WTC11 (cell line): ENCODE measurements around the gene PDSS2. TPM values are rescaled to one million over a fixed set of nuclear protein-coding genes. Genes with fewer than 3 reads are reported as not detected.

Experiments used
- ATAC-seq: fragments of 200-7000 bp; cut with Tn5 transposase; 2 replicates; pipeline ENCODE4 v1.10.0; 2021; ENCODE audit warnings: mild to moderate bottlenecking, moderate library complexity
- CTCF ChIA-PET: fragments of 300-600 bp; sonication (Branson Sonifier 250); formaldehyde crosslinking; loops from one replicate; lab custom pipeline; 2021; ENCODE audit warnings: antibody characterized with exemption; lab: Charles Lee
- POLR2A ChIA-PET: fragments of 350-600 bp; sonication (Branson Sonifier 250); formaldehyde crosslinking; loops from one replicate; lab custom pipeline; 2021; ENCODE audit warnings: antibody characterized with exemption; lab: Charles Lee
- DNase-seq: peaks from one replicate; pipeline ENCODE4 v3.0.0; 2021; ENCODE audit warnings: low spot score
- H3K27ac Mint-ChIP-seq: 2 replicates; pipeline ENCODE4 v1.8.0; 2021; ENCODE audit warnings: mixed read lengths
- H3K27me3 Mint-ChIP-seq: 2 replicates; pipeline ENCODE4 v1.8.0; 2021; ENCODE audit warnings: low read depth, mild to moderate bottlenecking, moderate library complexity, mixed read lengths
- H3K36me3 Mint-ChIP-seq: 2 replicates; pipeline ENCODE4 v1.8.0; 2021; ENCODE audit warnings: mixed read lengths
- H3K4me1 Mint-ChIP-seq: 2 replicates; pipeline ENCODE4 v1.8.0; 2022; ENCODE audit warnings: mixed read lengths
- H3K4me3 Mint-ChIP-seq: 2 replicates; pipeline ENCODE4 v1.8.0; 2021; ENCODE audit warnings: mild to moderate bottlenecking, moderate library complexity, mixed read lengths
- H3K9me3 Mint-ChIP-seq: 2 replicates; pipeline ENCODE4 v1.8.0; 2021; ENCODE audit warnings: mixed read lengths
- CBFB ChIP-seq: sonication (generic); formaldehyde crosslinking; IDR thresholded peaks from 2 replicates; pipeline ENCODE4 v1.8.1; 2022; ENCODE audit warnings: mild to moderate bottlenecking, low read depth, missing genetic modification reagents
- ESRRA ChIP-seq: sonication (generic); formaldehyde crosslinking; IDR thresholded peaks from 2 replicates; pipeline ENCODE4 v1.8.1; 2022; ENCODE audit warnings: mild to moderate bottlenecking, missing genetic modification reagents, borderline replicate concordance
- FOXP1 ChIP-seq: sonication (generic); formaldehyde crosslinking; IDR thresholded peaks from 2 replicates; pipeline ENCODE4 v1.8.0; 2022; ENCODE audit warnings: missing genetic modification reagents, mild to moderate bottlenecking, moderate library complexity, borderline replicate concordance
- IRF2 ChIP-seq: sonication (generic); formaldehyde crosslinking; IDR thresholded peaks from 2 replicates; pipeline ENCODE4 v1.8.0; 2022; ENCODE audit warnings: low read depth, missing genetic modification reagents, borderline replicate concordance
- PRRX2 ChIP-seq: fragments of 250-450 bp; sonication (Bioruptor Pico); IDR thresholded peaks from 2 replicates; pipeline ENCODE4 v1.8.0; 2021; ENCODE audit warnings: mild to moderate bottlenecking
- RORB ChIP-seq: fragments of 250-450 bp; sonication (Bioruptor Pico); IDR thresholded peaks from 2 replicates; pipeline ENCODE4 v1.9.0; 2021; ENCODE audit warnings: mild to moderate bottlenecking
- SMAD4 ChIP-seq: sonication (generic); formaldehyde crosslinking; IDR thresholded peaks from 2 replicates; pipeline ENCODE4 v1.8.0; 2022; ENCODE audit warnings: mild to moderate bottlenecking, missing genetic modification reagents
- ZNF138 ChIP-seq: sonication (generic); formaldehyde crosslinking; conservative IDR thresholded peaks from 2 replicates; pipeline ENCODE4 v1.8.1; 2022; ENCODE audit warnings: mild to moderate bottlenecking, moderate library complexity, missing genetic modification reagents
- total RNA-seq: library from RNA; stranded (reverse); gene quantifications from 3 replicates; pipeline ENCODE4 v1.2.3, GENCODE V29; 2021
- TF ChIP-seq, protein P1 (sequence below): fragments of 250-450 bp; sonication (Bioruptor Pico); IDR thresholded peaks from 2 replicates; pipeline ENCODE4 v1.9.0; 2021; ENCODE audit warnings: mild to moderate bottlenecking, borderline replicate concordance
- TF ChIP-seq, protein P2 (sequence below): fragments of 250-450 bp; sonication (Bioruptor Pico); IDR thresholded peaks from 2 replicates; pipeline ENCODE4 v1.9.0; 2021; ENCODE audit warnings: mild to moderate bottlenecking
- TF ChIP-seq, protein P3 (sequence below): sonication (generic); formaldehyde crosslinking; IDR thresholded peaks from 2 replicates; pipeline ENCODE4 v1.8.1; 2023; ENCODE audit warnings: mild to moderate bottlenecking, missing genetic modification reagents, moderate library complexity
- TF ChIP-seq, protein P4 (sequence below): fragments of 250-450 bp; sonication (Bioruptor Pico); IDR thresholded peaks from 2 replicates; pipeline ENCODE4 v2.1.2; 2022; ENCODE audit warnings: mild to moderate bottlenecking, moderate library complexity
- TF ChIP-seq, protein P5 (sequence below): sonication (generic); formaldehyde crosslinking; IDR thresholded peaks from 2 replicates; pipeline ENCODE4 v1.8.0; 2022; ENCODE audit warnings: mild to moderate bottlenecking, missing genetic modification reagents
- TF ChIP-seq, protein P6 (sequence below): sonication (generic); formaldehyde crosslinking; conservative IDR thresholded peaks from 2 replicates; pipeline ENCODE4 v1.8.1; 2023; ENCODE audit warnings: mild to moderate bottlenecking, low read depth, missing genetic modification reagents, moderate library complexity
- TF ChIP-seq, protein P7 (sequence below): sonication (generic); formaldehyde crosslinking; IDR thresholded peaks from 2 replicates; pipeline ENCODE4 v1.8.0; 2022; ENCODE audit warnings: mild to moderate bottlenecking, missing genetic modification reagents
- TF ChIP-seq, protein P8 (sequence below): sonication (generic); formaldehyde crosslinking; IDR thresholded peaks from 2 replicates; pipeline ENCODE4 v1.8.0; 2023; ENCODE audit warnings: mild to moderate bottlenecking, missing genetic modification reagents

PDSS2 gene
- total RNA-seq, 1 experiment from 2014 or later: 18.3 TPM

DNA sequence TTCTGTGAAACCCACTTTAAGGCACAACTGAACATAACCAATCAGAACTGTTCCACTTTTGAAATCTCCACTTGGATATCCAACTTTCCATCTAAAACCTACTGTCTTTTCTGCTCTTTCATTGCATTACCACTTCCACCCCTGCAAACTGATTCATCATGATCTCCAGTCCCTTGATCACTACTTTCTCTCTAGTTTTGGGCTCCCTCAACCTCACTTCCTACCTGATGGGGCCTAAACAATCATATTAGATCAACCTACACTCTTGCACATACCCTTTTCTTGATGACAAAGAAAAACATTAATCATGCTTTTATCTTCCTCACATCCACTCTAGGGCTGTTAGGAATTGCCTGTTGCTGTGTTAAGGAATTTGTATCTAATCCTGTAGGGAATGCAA lies 137.6 kb downstream of the PDSS2 start (continued):
- TF ChIP-seq, protein P1, sequence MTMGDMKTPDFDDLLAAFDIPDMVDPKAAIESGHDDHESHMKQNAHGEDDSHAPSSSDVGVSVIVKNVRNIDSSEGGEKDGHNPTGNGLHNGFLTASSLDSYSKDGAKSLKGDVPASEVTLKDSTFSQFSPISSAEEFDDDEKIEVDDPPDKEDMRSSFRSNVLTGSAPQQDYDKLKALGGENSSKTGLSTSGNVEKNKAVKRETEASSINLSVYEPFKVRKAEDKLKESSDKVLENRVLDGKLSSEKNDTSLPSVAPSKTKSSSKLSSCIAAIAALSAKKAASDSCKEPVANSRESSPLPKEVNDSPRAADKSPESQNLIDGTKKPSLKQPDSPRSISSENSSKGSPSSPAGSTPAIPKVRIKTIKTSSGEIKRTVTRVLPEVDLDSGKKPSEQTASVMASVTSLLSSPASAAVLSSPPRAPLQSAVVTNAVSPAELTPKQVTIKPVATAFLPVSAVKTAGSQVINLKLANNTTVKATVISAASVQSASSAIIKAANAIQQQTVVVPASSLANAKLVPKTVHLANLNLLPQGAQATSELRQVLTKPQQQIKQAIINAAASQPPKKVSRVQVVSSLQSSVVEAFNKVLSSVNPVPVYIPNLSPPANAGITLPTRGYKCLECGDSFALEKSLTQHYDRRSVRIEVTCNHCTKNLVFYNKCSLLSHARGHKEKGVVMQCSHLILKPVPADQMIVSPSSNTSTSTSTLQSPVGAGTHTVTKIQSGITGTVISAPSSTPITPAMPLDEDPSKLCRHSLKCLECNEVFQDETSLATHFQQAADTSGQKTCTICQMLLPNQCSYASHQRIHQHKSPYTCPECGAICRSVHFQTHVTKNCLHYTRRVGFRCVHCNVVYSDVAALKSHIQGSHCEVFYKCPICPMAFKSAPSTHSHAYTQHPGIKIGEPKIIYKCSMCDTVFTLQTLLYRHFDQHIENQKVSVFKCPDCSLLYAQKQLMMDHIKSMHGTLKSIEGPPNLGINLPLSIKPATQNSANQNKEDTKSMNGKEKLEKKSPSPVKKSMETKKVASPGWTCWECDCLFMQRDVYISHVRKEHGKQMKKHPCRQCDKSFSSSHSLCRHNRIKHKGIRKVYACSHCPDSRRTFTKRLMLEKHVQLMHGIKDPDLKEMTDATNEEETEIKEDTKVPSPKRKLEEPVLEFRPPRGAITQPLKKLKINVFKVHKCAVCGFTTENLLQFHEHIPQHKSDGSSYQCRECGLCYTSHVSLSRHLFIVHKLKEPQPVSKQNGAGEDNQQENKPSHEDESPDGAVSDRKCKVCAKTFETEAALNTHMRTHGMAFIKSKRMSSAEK (CRISPR knock-in tag): no peak
- TF ChIP-seq, protein P2, sequence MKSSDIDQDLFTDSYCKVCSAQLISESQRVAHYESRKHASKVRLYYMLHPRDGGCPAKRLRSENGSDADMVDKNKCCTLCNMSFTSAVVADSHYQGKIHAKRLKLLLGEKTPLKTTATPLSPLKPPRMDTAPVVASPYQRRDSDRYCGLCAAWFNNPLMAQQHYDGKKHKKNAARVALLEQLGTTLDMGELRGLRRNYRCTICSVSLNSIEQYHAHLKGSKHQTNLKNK (CRISPR knock-in tag): no peak
- TF ChIP-seq, all 79 proteins: peak for 0

DNA sequence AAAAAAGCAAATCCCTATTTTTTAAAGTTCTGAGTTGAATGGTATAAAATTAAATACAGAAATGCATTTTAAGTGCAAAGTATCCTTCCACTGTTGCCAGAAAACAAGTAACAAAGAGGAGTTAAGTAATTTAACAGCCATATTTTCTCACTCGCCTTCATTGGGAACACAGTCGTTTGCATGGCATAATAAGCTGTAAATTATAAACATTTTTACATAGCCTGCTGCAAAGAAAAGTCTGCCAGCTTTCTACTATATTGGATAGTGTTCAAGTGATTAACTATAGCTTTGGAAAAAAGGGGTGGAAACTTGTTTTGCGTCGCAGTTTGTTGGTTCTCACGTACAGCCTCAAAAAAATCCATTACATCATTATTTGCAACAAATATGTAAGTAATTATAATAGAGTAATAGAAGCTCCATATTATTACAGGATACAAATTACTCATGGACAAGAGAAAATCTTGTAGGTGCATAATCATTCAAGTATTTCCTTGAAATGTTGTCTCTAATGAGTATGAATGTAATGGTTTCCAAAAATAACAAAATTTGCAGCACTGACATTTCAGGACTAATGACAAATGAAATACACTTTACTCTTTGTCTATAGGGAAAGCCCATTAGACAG lies 139.3 kb downstream of the PDSS2 start:
- Mint-ChIP-seq H3K9me3 (no peaks in the 10 kb centered on the region), H3K27ac (no peak overlapping the region), H3K4me1 (peaks cover 9% of the 10 kb centered on the region), H3K4me3 (no peak overlapping the region), H3K27me3 (no peaks in the 10 kb centered on the region), H3K36me3 (no peaks in the 10 kb centered on the region)
- POLR2A ChIA-PET: no interaction called here
- CTCF ChIA-PET: interaction anchor here (1.0 kb wide), 2 partner anchors 139 to 335 kb away, joined by 3 to 5 read pairs; partner anchors contain the start of gene PDSS2
- DNase-seq (no peak), ATAC-seq (no peak)
- TF ChIP-seq, protein P2 (CRISPR knock-in tag): no peak
- TF ChIP-seq SMAD4 (no peak), PRRX2 (CRISPR knock-in tag) (no peak), IRF2 (CRISPR knock-in tag) (no peak), ZNF138 (no peak)
- TF ChIP-seq, protein P3, sequence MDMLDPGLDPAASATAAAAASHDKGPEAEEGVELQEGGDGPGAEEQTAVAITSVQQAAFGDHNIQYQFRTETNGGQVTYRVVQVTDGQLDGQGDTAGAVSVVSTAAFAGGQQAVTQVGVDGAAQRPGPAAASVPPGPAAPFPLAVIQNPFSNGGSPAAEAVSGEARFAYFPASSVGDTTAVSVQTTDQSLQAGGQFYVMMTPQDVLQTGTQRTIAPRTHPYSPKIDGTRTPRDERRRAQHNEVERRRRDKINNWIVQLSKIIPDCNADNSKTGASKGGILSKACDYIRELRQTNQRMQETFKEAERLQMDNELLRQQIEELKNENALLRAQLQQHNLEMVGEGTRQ (CRISPR knock-in tag): no peak
- TF ChIP-seq, protein P4, sequence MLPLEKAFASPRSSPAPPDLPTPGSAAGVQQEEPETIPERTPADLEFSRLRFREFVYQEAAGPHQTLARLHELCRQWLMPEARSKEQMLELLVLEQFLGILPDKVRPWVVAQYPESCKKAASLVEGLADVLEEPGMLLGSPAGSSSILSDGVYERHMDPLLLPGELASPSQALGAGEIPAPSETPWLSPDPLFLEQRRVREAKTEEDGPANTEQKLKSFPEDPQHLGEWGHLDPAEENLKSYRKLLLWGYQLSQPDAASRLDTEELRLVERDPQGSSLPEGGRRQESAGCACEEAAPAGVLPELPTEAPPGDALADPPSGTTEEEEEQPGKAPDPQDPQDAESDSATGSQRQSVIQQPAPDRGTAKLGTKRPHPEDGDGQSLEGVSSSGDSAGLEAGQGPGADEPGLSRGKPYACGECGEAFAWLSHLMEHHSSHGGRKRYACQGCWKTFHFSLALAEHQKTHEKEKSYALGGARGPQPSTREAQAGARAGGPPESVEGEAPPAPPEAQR (CRISPR knock-in tag): no peak
- TF ChIP-seq, protein P5, sequence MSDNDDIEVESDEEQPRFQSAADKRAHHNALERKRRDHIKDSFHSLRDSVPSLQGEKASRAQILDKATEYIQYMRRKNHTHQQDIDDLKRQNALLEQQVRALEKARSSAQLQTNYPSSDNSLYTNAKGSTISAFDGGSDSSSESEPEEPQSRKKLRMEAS (CRISPR knock-in tag): no peak

DNA sequence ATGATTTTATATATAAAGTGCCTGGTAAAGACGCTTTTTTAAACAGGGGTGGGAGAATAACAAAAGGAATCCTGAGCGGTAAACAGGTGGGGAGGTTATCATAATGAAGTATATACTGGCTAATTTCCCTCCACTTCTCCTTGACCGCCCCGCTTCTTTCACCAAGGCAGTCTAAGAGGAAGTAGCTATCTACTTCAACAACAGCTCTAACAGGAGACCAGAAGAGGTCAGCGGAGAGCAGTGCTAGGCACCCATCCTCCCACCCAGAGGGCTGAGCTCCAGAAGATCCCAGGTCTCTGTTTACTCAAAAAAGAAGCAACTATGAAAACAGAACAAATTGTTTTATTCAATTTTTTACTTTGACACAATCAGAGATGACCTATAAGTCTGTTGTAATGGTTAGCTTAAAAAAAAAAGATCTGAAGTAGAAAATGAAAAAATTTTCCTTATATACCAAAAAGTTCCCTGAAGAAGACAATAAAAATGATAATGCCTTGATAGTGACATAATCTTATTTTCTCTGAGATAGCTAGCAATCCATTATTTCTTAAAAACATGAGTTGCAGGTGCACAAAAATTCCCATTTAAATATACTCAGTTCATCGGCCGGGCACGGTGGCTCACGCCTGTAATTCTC lies 141.1 kb downstream of the PDSS2 start:
- peak; percentile 61 for DNase-seq
- CTCF ChIA-PET: interaction anchor here (0.5 to 2.1 kb wide), 75 partner anchors 9 to 979 kb away, joined by 3 to 30 read pairs (median 4); partner anchors contain the start of gene PDSS2
- Mint-ChIP-seq H3K4me1 (peaks cover 5% of the 10 kb centered on the region), H3K36me3 (no peaks in the 10 kb centered on the region), H3K9me3 (no peaks in the 10 kb centered on the region), H3K4me3 (no peak overlapping the region), H3K27ac (no peak overlapping the region), H3K27me3 (no peaks in the 10 kb centered on the region)
- POLR2A ChIA-PET: interaction anchor here (0.7 to 1.1 kb wide), 3 partner anchors 18 to 173 kb away, joined by 3 to 7 read pairs (median 4); partner anchors contain the start of gene PDSS2
- ATAC-seq: peak; percentile 100
- TF ChIP-seq, protein P6, sequence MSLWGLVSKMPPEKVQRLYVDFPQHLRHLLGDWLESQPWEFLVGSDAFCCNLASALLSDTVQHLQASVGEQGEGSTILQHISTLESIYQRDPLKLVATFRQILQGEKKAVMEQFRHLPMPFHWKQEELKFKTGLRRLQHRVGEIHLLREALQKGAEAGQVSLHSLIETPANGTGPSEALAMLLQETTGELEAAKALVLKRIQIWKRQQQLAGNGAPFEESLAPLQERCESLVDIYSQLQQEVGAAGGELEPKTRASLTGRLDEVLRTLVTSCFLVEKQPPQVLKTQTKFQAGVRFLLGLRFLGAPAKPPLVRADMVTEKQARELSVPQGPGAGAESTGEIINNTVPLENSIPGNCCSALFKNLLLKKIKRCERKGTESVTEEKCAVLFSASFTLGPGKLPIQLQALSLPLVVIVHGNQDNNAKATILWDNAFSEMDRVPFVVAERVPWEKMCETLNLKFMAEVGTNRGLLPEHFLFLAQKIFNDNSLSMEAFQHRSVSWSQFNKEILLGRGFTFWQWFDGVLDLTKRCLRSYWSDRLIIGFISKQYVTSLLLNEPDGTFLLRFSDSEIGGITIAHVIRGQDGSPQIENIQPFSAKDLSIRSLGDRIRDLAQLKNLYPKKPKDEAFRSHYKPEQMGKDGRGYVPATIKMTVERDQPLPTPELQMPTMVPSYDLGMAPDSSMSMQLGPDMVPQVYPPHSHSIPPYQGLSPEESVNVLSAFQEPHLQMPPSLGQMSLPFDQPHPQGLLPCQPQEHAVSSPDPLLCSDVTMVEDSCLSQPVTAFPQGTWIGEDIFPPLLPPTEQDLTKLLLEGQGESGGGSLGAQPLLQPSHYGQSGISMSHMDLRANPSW (CRISPR knock-in tag): no peak
- TF ChIP-seq ESRRA (CRISPR knock-in tag) (no peak), FOXP1 (CRISPR knock-in tag) (no peak), RORB (CRISPR knock-in tag) (no peak), CBFB (CRISPR knock-in tag) (no peak)
- TF ChIP-seq, protein P7, sequence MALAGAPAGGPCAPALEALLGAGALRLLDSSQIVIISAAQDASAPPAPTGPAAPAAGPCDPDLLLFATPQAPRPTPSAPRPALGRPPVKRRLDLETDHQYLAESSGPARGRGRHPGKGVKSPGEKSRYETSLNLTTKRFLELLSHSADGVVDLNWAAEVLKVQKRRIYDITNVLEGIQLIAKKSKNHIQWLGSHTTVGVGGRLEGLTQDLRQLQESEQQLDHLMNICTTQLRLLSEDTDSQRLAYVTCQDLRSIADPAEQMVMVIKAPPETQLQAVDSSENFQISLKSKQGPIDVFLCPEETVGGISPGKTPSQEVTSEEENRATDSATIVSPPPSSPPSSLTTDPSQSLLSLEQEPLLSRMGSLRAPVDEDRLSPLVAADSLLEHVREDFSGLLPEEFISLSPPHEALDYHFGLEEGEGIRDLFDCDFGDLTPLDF (CRISPR knock-in tag): no peak
- TF ChIP-seq, protein P8, sequence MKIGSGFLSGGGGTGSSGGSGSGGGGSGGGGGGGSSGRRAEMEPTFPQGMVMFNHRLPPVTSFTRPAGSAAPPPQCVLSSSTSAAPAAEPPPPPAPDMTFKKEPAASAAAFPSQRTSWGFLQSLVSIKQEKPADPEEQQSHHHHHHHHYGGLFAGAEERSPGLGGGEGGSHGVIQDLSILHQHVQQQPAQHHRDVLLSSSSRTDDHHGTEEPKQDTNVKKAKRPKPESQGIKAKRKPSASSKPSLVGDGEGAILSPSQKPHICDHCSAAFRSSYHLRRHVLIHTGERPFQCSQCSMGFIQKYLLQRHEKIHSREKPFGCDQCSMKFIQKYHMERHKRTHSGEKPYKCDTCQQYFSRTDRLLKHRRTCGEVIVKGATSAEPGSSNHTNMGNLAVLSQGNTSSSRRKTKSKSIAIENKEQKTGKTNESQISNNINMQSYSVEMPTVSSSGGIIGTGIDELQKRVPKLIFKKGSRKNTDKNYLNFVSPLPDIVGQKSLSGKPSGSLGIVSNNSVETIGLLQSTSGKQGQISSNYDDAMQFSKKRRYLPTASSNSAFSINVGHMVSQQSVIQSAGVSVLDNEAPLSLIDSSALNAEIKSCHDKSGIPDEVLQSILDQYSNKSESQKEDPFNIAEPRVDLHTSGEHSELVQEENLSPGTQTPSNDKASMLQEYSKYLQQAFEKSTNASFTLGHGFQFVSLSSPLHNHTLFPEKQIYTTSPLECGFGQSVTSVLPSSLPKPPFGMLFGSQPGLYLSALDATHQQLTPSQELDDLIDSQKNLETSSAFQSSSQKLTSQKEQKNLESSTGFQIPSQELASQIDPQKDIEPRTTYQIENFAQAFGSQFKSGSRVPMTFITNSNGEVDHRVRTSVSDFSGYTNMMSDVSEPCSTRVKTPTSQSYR (CRISPR knock-in tag): no peak
